CD8-positive, alpha-beta memory T cell (primary cell): ENCODE measurements around the gene EFHD2. TPM values are rescaled to one million over a fixed set of nuclear protein-coding genes. Genes with fewer than 3 reads are reported as not detected.

Experiments
- CTCF ChIA-PET: fragments of 350-600 bp; sonication (Branson Sonifier 250); formaldehyde crosslinking; loops from one replicate; lab custom pipeline; 2021; ENCODE audit warnings: antibody characterized with exemption; lab: Charles Lee
- POLR2A ChIA-PET: fragments of 350-600 bp; sonication (Branson Sonifier 250); formaldehyde crosslinking; loops from one replicate; lab custom pipeline; 2021; ENCODE audit warnings: antibody characterized with exemption; lab: Charles Lee
- DNase-seq, 5 donors: peaks; one replicate each; pipeline versions ENCODE4 v3.0.0 to v3.0.0-alpha.2; 2020 to 2022; ENCODE audit warnings: mixed read lengths in 1 of 5
- H3K27ac ChIP-seq: one replicate; pipeline ENCODE4 v1.7.0; 2013; ENCODE audit warnings: low read depth, mild to moderate bottlenecking, low read length, moderate library complexity
- H3K27me3 ChIP-seq: 2 replicates; pipeline ENCODE4 v1.7.0; 2013; ENCODE audit warnings: low read length, mild to moderate bottlenecking; ENCODE audit not compliant: insufficient read depth, poor library complexity, severe bottlenecking
- H3K36me3 ChIP-seq: 2 replicates; pipeline ENCODE4 v1.7.0; 2013; ENCODE audit warnings: mild to moderate bottlenecking, low read length, moderate library complexity; ENCODE audit not compliant: insufficient read depth
- H3K4me1 ChIP-seq: 2 replicates; pipeline ENCODE4 v1.7.0; 2013; ENCODE audit warnings: mild to moderate bottlenecking, low read length, moderate library complexity; ENCODE audit not compliant: insufficient read depth
- H3K4me3 ChIP-seq: 2 replicates; pipeline ENCODE4 v1.7.0; 2013; ENCODE audit warnings: mild to moderate bottlenecking, low read length
- H3K9me3 ChIP-seq: 2 replicates; pipeline ENCODE4 v1.7.0; 2013; ENCODE audit warnings: mild to moderate bottlenecking, low read length
- H3K27ac Mint-ChIP-seq, 8 donors: one replicate each; pipeline ENCODE4 v1.8.0; 2020 to 2021; ENCODE audit warnings: mixed read lengths in 8 of 8, mild to moderate bottlenecking in 6 of 8, inconsistent platforms in 3 of 8, moderate library complexity in 3 of 8
- H3K27me3 Mint-ChIP-seq, 2 donors: one replicate each; pipeline ENCODE4 v1.8.0; 2020 to 2021; ENCODE audit warnings: mixed read lengths in 2 of 2, mild to moderate bottlenecking in 1 of 2, moderate library complexity in 1 of 2
- H3K36me3 Mint-ChIP-seq, 3 donors: one replicate each; pipeline ENCODE4 v1.8.0; 2020 to 2021; ENCODE audit warnings: mixed read lengths in 3 of 3, inconsistent platforms in 1 of 3, mild to moderate bottlenecking in 1 of 3
- H3K4me1 Mint-ChIP-seq, 3 donors: one replicate each; pipeline ENCODE4 v1.8.0; 2020 to 2021; ENCODE audit warnings: mixed read lengths in 3 of 3, inconsistent platforms in 1 of 3, mild to moderate bottlenecking in 1 of 3
- H3K4me3 Mint-ChIP-seq, 7 donors: one replicate each; pipeline ENCODE4 v1.8.0; 2020 to 2021; ENCODE audit warnings: mixed read lengths in 7 of 7, mild to moderate bottlenecking in 6 of 7, moderate library complexity in 4 of 7, inconsistent platforms in 2 of 7
- H3K9me3 Mint-ChIP-seq, 5 donors: one replicate each; pipeline ENCODE4 v1.8.0; 2020 to 2022; ENCODE audit warnings: mixed read lengths in 5 of 5, mild to moderate bottlenecking in 3 of 5, moderate library complexity in 2 of 5, inconsistent platforms in 1 of 5
- polyA plus RNA-seq: library from polyadenylated mRNA; unstranded; fragments of 300-500 nt; fragmentation: Illumina TruSeq; gene quantifications from one replicate; pipeline ENCODE4 v1.2.3, GENCODE V29; 2021
- total RNA-seq, 2 experiments: library from RNA; stranded (reverse); gene quantifications; one replicate each; pipeline ENCODE4 v1.2.3, GENCODE V29; 2021

Gene EFHD2
- total and polyA plus RNA-seq, 3 experiments from 2014 or later = 64.7 to 154 (median 67.9) TPM

- POLR2A ChIA-PET = no interaction called here
- Histone ChIP-seq H3K9me3 (no peaks in the 10 kb centered on the region), H3K4me1 (no peaks in the 10 kb centered on the region), H3K27me3 (no peaks in the 10 kb centered on the region), H3K27ac (no peak overlapping the region), H3K36me3 (no peaks in the 10 kb centered on the region), H3K4me3 (no peak overlapping the region)
- peaks cover 0 to 1% of the 10 kb centered on the region in 2 donors for H3K27me3 Mint-ChIP-seq
- peaks cover 0 to 4% (median 2%) of the 10 kb centered on the region in 3 donors for H3K4me1 Mint-ChIP-seq
- CTCF ChIA-PET = no interaction called here
- no peak for DNase-seq
- H3K4me3 Mint-ChIP-seq = no peak overlapping the region
- no peaks in the 10 kb centered on the region for H3K9me3 Mint-ChIP-seq
- H3K27ac Mint-ChIP-seq = no peak overlapping the region
- H3K36me3 Mint-ChIP-seq = no peaks in the 10 kb centered on the region
Observed at GRCh38 chr1:15440357-15440756, 30.7 kb downstream of the EFHD2 start.

GRCh38 chr1:15441247-15441646 is 31.6 kb downstream of the EFHD2 start:
- peak overlapping the region in 2 of 8 donors; percentile 19 to 48 for H3K27ac Mint-ChIP-seq
- no peak for DNase-seq
- CTCF ChIA-PET = no interaction called here
- no peak overlapping the region for H3K4me3 Mint-ChIP-seq
- Histone ChIP-seq H3K27ac (no peak overlapping the region), H3K9me3 (no peaks in the 10 kb centered on the region), H3K4me1 (no peaks in the 10 kb centered on the region), H3K27me3 (no peaks in the 10 kb centered on the region), H3K4me3 (no peak overlapping the region), H3K36me3 (no peaks in the 10 kb centered on the region)
- H3K4me1 Mint-ChIP-seq = peaks cover 0 to 8% (median 2%) of the 10 kb centered on the region in 3 donors
- no peaks in the 10 kb centered on the region for H3K36me3 Mint-ChIP-seq
- no peaks in the 10 kb centered on the region for H3K9me3 Mint-ChIP-seq
- POLR2A ChIA-PET = interaction anchor here (0.7 kb wide), 1 partner anchor 14 kb away, joined by 4 read pairs; no protein-coding TSS in a partner anchor
- H3K27me3 Mint-ChIP-seq = peaks cover 5% of the 10 kb centered on the region in 2 donors

DNA sequence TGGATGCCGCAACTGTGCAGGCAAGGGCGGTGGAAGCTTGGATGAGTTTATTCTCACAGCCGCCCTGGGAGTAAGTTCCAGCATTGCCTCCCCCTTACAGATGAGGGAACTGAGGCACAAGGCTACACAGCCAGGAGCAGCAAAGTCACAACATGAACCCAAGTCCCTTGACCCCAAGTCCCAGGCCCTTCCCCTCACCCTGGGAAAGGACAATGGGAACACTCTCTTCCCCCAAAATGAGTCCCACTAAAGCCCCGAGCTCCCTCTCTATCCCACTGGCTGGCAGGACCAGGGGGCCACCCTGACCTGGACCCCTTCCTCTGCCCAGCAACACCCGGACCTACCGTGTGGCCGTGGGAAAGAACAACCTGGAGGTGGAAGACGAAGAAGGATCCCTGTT is 32.4 kb downstream of the EFHD2 start:
- DNase-seq = no peak
- no peak overlapping the region for H3K27ac ChIP-seq
- H3K4me3 Mint-ChIP-seq = no peak overlapping the region
- no peaks in the 10 kb centered on the region for H3K4me1 ChIP-seq
- H3K27ac Mint-ChIP-seq = no peak overlapping the region
- H3K9me3 Mint-ChIP-seq = no peaks in the 10 kb centered on the region
- no peaks in the 10 kb centered on the region for H3K9me3 ChIP-seq
- no peaks in the 10 kb centered on the region for H3K36me3 Mint-ChIP-seq
- ChIA-PET CTCF (no interaction called here), POLR2A (interaction anchor here (0.7 kb wide), 1 partner anchor 15 kb away, joined by 4 read pairs; no protein-coding TSS in a partner anchor)
- no peak overlapping the region for H3K4me3 ChIP-seq
- peaks cover 7 to 10% of the 10 kb centered on the region in 2 donors for H3K27me3 Mint-ChIP-seq
- H3K27me3 ChIP-seq = no peaks in the 10 kb centered on the region
- peaks cover 0 to 8% (median 2%) of the 10 kb centered on the region in 3 donors for H3K4me1 Mint-ChIP-seq
- no peaks in the 10 kb centered on the region for H3K36me3 ChIP-seq

GRCh38 chr1:15442759-15443158 is 33.1 kb downstream of the EFHD2 start:
- Histone ChIP-seq H3K27me3 (no peaks in the 10 kb centered on the region), H3K27ac (no peak overlapping the region), H3K4me1 (no peaks in the 10 kb centered on the region), H3K9me3 (no peaks in the 10 kb centered on the region), H3K4me3 (no peak overlapping the region), H3K36me3 (no peaks in the 10 kb centered on the region)
- DNase-seq = no peak
- ChIA-PET POLR2A (interaction anchor here (0.8 kb wide), 1 partner anchor 10 kb away, joined by 4 read pairs; no protein-coding TSS in a partner anchor), CTCF (no interaction called here)
- Mint-ChIP-seq H3K4me1 (peaks cover 0 to 8% (median 2%) of the 10 kb centered on the region in 3 donors), H3K27me3 (peaks cover 8 to 16% of the 10 kb centered on the region in 2 donors), H3K4me3 (no peak overlapping the region), H3K27ac (no peak overlapping the region), H3K36me3 (no peaks in the 10 kb centered on the region), H3K9me3 (no peaks in the 10 kb centered on the region)

DNA sequence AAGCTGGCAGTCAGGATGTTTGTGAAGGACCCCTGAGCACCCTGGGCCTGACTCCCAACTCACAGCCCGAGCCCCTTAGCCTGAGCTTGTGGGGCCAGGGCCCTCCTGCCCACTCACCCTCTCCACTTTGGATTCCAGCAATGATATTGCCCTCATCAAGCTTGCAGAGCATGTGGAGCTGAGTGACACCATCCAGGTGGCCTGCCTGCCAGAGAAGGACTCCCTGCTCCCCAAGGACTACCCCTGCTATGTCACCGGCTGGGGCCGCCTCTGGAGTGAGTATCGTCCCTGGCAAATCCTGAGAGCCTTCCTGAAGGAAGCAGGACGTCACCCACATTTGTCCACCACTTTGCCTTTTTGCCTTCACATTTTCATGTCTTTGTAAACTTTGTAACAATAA is 33.6 kb downstream of the EFHD2 start:
- H3K4me1 Mint-ChIP-seq = peaks cover 0 to 8% (median 2%) of the 10 kb centered on the region in 3 donors
- H3K36me3 Mint-ChIP-seq = no peaks in the 10 kb centered on the region
- Histone ChIP-seq H3K27me3 (no peaks in the 10 kb centered on the region), H3K4me1 (no peaks in the 10 kb centered on the region), H3K4me3 (no peak overlapping the region), H3K36me3 (no peaks in the 10 kb centered on the region), H3K9me3 (no peaks in the 10 kb centered on the region), H3K27ac (no peak overlapping the region)
- H3K27me3 Mint-ChIP-seq = peaks cover 8 to 19% of the 10 kb centered on the region in 2 donors
- no peak for DNase-seq
- ChIA-PET POLR2A (interaction anchor here (0.8 kb wide), 1 partner anchor 11 kb away, joined by 4 read pairs; no protein-coding TSS in a partner anchor), CTCF (no interaction called here)
- H3K27ac Mint-ChIP-seq = no peak overlapping the region
- no peak overlapping the region for H3K4me3 Mint-ChIP-seq
- H3K9me3 Mint-ChIP-seq = no peaks in the 10 kb centered on the region

GRCh38 chr1:15444468-15445389 is 35.0 kb downstream of the EFHD2 start:
- H3K9me3 ChIP-seq = no peaks in the 10 kb centered on the region
- Mint-ChIP-seq H3K9me3 (no peaks in the 10 kb centered on the region), H3K27me3 (peaks cover 12 to 27% of the 10 kb centered on the region in 2 donors), H3K36me3 (no peaks in the 10 kb centered on the region), H3K27ac (no peak overlapping the region), H3K4me1 (peaks cover 0 to 8% (median 2%) of the 10 kb centered on the region in 3 donors), H3K4me3 (peak overlapping the region in 1 of 7 donors; percentile 51)
- H3K4me3 ChIP-seq = no peak overlapping the region
- no peaks in the 10 kb centered on the region for H3K4me1 ChIP-seq
- POLR2A ChIA-PET = no interaction called here
- no peak for DNase-seq
- CTCF ChIA-PET = no interaction called here
- H3K36me3 ChIP-seq = no peaks in the 10 kb centered on the region
- no peaks in the 10 kb centered on the region for H3K27me3 ChIP-seq
- no peak overlapping the region for H3K27ac ChIP-seq

DNA sequence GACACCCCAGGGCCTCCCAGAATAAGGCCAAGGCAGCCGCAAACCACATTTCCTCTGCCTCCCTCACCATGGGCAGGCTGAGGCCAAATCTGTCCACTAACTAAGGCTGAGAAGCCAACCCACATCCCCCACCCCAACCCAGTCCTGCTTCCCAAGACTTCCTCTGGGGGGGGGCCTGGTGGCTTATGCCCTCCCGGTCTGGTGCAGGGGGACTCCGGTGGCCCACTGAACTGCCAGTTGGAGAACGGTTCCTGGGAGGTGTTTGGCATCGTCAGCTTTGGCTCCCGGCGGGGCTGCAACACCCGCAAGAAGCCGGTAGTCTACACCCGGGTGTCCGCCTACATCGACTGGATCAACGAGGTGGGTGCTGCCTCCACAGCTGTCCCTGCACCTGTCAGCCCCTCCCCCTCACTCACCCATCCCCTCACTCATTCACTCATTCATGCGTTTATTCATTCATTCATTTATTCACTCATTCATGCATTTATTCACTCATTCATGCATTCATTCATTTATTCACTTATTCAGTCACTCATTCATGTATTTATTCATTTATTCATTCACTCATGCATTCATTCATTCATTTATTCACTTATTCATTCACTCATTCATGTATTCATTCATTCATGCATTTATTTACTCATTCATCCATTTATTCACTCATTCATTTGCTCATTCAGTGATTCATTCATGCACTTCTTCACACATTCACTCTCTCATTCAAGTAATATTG is 35.9 kb downstream of the EFHD2 start:
- Histone ChIP-seq H3K4me3 (no peak overlapping the region), H3K4me1 (no peaks in the 10 kb centered on the region), H3K27ac (no peak overlapping the region), H3K27me3 (no peaks in the 10 kb centered on the region), H3K36me3 (no peaks in the 10 kb centered on the region), H3K9me3 (no peaks in the 10 kb centered on the region)
- POLR2A ChIA-PET = no interaction called here
- Mint-ChIP-seq H3K27me3 (peaks cover 14 to 29% of the 10 kb centered on the region in 2 donors), H3K4me1 (peaks cover 0 to 8% (median 2%) of the 10 kb centered on the region in 3 donors), H3K36me3 (no peaks in the 10 kb centered on the region), H3K9me3 (no peaks in the 10 kb centered on the region), H3K27ac (no peak overlapping the region), H3K4me3 (peak overlapping the region in 1 of 7 donors; percentile 51)
- CTCF ChIA-PET = no interaction called here
- DNase-seq = no peak

DNA sequence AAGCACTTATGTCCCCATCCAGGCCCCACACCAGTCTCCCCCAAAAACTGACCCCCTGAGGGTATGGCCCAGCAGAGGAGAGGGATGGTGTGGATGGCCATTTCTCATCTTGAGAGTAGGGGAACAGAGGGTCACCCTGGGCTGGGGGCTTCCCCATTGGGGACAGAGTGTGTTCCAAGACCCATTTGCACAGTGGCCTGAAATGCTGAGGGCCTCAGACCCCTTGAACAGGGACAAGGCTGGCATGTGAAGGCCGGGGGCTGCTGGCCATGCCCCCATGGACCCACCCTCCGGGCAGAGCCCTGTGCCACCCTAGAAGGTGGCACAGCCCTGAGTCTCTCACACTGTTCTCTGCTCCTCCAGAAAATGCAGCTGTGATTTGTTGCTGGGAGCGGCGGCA is 36.5 kb downstream of the EFHD2 start:
- no peak for DNase-seq
- Histone ChIP-seq H3K27ac (no peak overlapping the region), H3K27me3 (no peaks in the 10 kb centered on the region), H3K4me1 (no peaks in the 10 kb centered on the region), H3K9me3 (no peaks in the 10 kb centered on the region), H3K4me3 (no peak overlapping the region), H3K36me3 (no peaks in the 10 kb centered on the region)
- peaks cover 14 to 34% of the 10 kb centered on the region in 2 donors for H3K27me3 Mint-ChIP-seq
- no peak overlapping the region for H3K4me3 Mint-ChIP-seq
- ChIA-PET POLR2A (no interaction called here), CTCF (no interaction called here)
- peaks cover 0 to 8% (median 2%) of the 10 kb centered on the region in 3 donors for H3K4me1 Mint-ChIP-seq
- no peak overlapping the region for H3K27ac Mint-ChIP-seq
- peaks cover 0 to 4% (median 0%) of the 10 kb centered on the region in 3 donors for H3K36me3 Mint-ChIP-seq
- H3K9me3 Mint-ChIP-seq = no peaks in the 10 kb centered on the region
